H9 (cell line): ENCODE data around the gene KDM2B. TPM values are rescaled to one million over a fixed set of nuclear protein-coding genes. Genes with fewer than 3 reads are reported as not detected.
A peak's percentile ranks its signal among the peaks of the same experiment; 100 is the strongest.

Experiments used
- DNase-seq: peaks from one replicate; pipeline ENCODE4 v3.0.0-alpha.2; 2017
- H2AFZ ChIP-seq: one replicate; pipeline ENCODE4 v1.6.1; 2013; ENCODE audit warnings: mild to moderate bottlenecking, low read length, control low read depth, moderate library complexity
- H2AK5ac ChIP-seq: 2 replicates; pipeline ENCODE4 v1.6.1; 2013; ENCODE audit warnings: low read length, control low read depth, mixed read lengths; ENCODE audit not compliant: insufficient read length
- H2BK120ac ChIP-seq: one replicate; pipeline ENCODE4 v1.6.1; 2013; ENCODE audit warnings: low read depth, mild to moderate bottlenecking, low read length, control low read depth, inconsistent platforms; ENCODE audit not compliant: poor library complexity, severe bottlenecking
- H2BK12ac ChIP-seq: 2 replicates; pipeline ENCODE4 v1.6.1; 2013; ENCODE audit warnings: low read length, control low read depth, mixed read lengths, low read depth; ENCODE audit not compliant: insufficient read length
- H2BK15ac ChIP-seq: 2 replicates; pipeline ENCODE4 v1.6.1; 2013; ENCODE audit warnings: low read depth, low read length, control low read depth
- H2BK20ac ChIP-seq: one replicate; pipeline ENCODE4 v1.6.1; 2013; ENCODE audit warnings: low read depth, mild to moderate bottlenecking, low read length, control low read depth, inconsistent platforms; ENCODE audit not compliant: poor library complexity, severe bottlenecking
- H2BK5ac ChIP-seq: 2 replicates; pipeline ENCODE4 v1.6.1; 2013; ENCODE audit warnings: low read length, control low read depth, mixed read lengths; ENCODE audit not compliant: insufficient read length
- H3K14ac ChIP-seq: 2 replicates; pipeline ENCODE4 v1.6.1; 2013; ENCODE audit warnings: low read length, control low read depth; ENCODE audit not compliant: insufficient read depth
- H3K18ac ChIP-seq: 2 replicates; pipeline ENCODE4 v1.6.1; 2013; ENCODE audit warnings: low read depth, mild to moderate bottlenecking, mixed read lengths, low read length, control low read depth; ENCODE audit not compliant: insufficient read length
- H3K23ac ChIP-seq: 2 replicates; pipeline ENCODE4 v1.6.1; 2013; ENCODE audit warnings: low read length, control low read depth, mixed read lengths, low read depth; ENCODE audit not compliant: insufficient read length
- H3K23me2 ChIP-seq: 2 replicates; pipeline ENCODE4 v1.6.1; 2013; ENCODE audit warnings: low read depth, mild to moderate bottlenecking, mixed read lengths, low read length, control low read depth; ENCODE audit not compliant: insufficient read length, poor library complexity, severe bottlenecking
- H3K27ac ChIP-seq: 2 replicates; pipeline ENCODE4 v1.5.1; 2013; ENCODE audit warnings: low read length, control low read depth, mixed read lengths, low read depth; ENCODE audit not compliant: insufficient read length
- H3K27me3 ChIP-seq: 2 replicates; pipeline ENCODE4 v1.6.1; 2013; ENCODE audit warnings: low read length, control low read depth, inconsistent platforms; ENCODE audit not compliant: insufficient read depth
- H3K4ac ChIP-seq: 2 replicates; pipeline ENCODE4 v1.6.1; 2013; ENCODE audit warnings: low read depth, mild to moderate bottlenecking, control low read depth, inconsistent platforms, low read length, moderate library complexity
- H3K4me1 ChIP-seq: 2 replicates; pipeline ENCODE4 v1.6.1; 2013; ENCODE audit warnings: low read length, control low read depth, inconsistent platforms; ENCODE audit not compliant: insufficient read depth
- H3K4me2 ChIP-seq: 2 replicates; pipeline ENCODE4 v1.6.1; 2013; ENCODE audit warnings: low read length, control low read depth, mixed read lengths; ENCODE audit not compliant: insufficient read length, insufficient read depth
- H3K56ac ChIP-seq: 2 replicates; pipeline ENCODE4 v1.6.1; 2013; ENCODE audit warnings: low read depth, mild to moderate bottlenecking, mixed read lengths, low read length, control low read depth; ENCODE audit not compliant: insufficient read length
- H3K79me1 ChIP-seq: 2 replicates; pipeline ENCODE4 v1.6.1; 2013; ENCODE audit warnings: low read depth, mild to moderate bottlenecking, moderate library complexity, low read length, control low read depth, inconsistent platforms; ENCODE audit not compliant: insufficient read depth, poor library complexity, severe bottlenecking
- H3K79me2 ChIP-seq: 2 replicates; pipeline ENCODE4 v1.6.1; 2013; ENCODE audit warnings: low read length, control low read depth, inconsistent platforms; ENCODE audit not compliant: insufficient read depth
- H3K9ac ChIP-seq: 2 replicates; pipeline ENCODE4 v1.6.1; 2013; ENCODE audit warnings: low read length, control low read depth, mixed read lengths; ENCODE audit not compliant: insufficient read length; ENCODE audit errors: extremely low read depth
- H3K9me3 ChIP-seq: one replicate; pipeline ENCODE4 v1.6.1; 2013; ENCODE audit warnings: low read depth, low read length, inconsistent platforms; ENCODE audit not compliant: control insufficient read depth
- H3T11ph ChIP-seq: one replicate; pipeline ENCODE4 v1.6.1; 2013; ENCODE audit warnings: mild to moderate bottlenecking, low read length, control low read depth, inconsistent platforms
- H4K20me1 ChIP-seq: one replicate; pipeline ENCODE4 v1.6.1; 2013; ENCODE audit not compliant: control insufficient read depth, insufficient read length, insufficient read depth
- H4K5ac ChIP-seq: 2 replicates; pipeline ENCODE4 v1.6.1; 2013; ENCODE audit warnings: low read depth, mild to moderate bottlenecking, mixed read lengths, low read length, control low read depth; ENCODE audit not compliant: insufficient read length
- H4K8ac ChIP-seq: replicated peaks from 2 replicates; pipeline ENCODE4 v1.6.1; 2013; ENCODE audit warnings: low read length, control low read depth, mixed read lengths, low read depth; ENCODE audit not compliant: insufficient read length
- H4K91ac ChIP-seq: 2 replicates; pipeline ENCODE4 v1.6.1; 2013; ENCODE audit warnings: low read depth, mild to moderate bottlenecking, moderate library complexity, mixed read lengths, low read length, control low read depth; ENCODE audit not compliant: insufficient read length
- H3K27ac Mint-ChIP-seq, 3 experiments: 2 replicates in 2 of 3; 3 replicates in 1 of 3; pipeline ENCODE4 v1.8.0; 2020 to 2021; ENCODE audit warnings: mixed read lengths in 3 of 3, mild to moderate bottlenecking in 1 of 3, moderate library complexity in 1 of 3
- H3K27me3 Mint-ChIP-seq: 2 replicates; pipeline ENCODE4 v1.8.0; 2021; ENCODE audit warnings: low read depth, mild to moderate bottlenecking, moderate library complexity, mixed read lengths
- H3K36me3 Mint-ChIP-seq, 3 experiments: 2 replicates in 2 of 3; 3 replicates in 1 of 3; pipeline ENCODE4 v1.8.0; 2020 to 2021; ENCODE audit warnings: low read depth in 3 of 3, mixed read lengths in 3 of 3; ENCODE audit not compliant: insufficient read depth in 1 of 3
- H3K4me1 Mint-ChIP-seq, 2 experiments: 2 replicates each; pipeline ENCODE4 v1.8.0; 2020; ENCODE audit warnings: mixed read lengths in 2 of 2
- H3K4me3 Mint-ChIP-seq, 2 experiments: 2 replicates in 1 of 2; 3 replicates in 1 of 2; pipeline ENCODE4 v1.8.0; 2020 to 2021; ENCODE audit warnings: mild to moderate bottlenecking in 2 of 2, mixed read lengths in 2 of 2, moderate library complexity in 1 of 2
- H3K9me3 Mint-ChIP-seq, 2 experiments: 2 replicates in 1 of 2; 3 replicates in 1 of 2; pipeline ENCODE4 v1.8.0; 2020; ENCODE audit warnings: mild to moderate bottlenecking in 2 of 2, mixed read lengths in 2 of 2, moderate library complexity in 1 of 2
- CTCF ChIP-seq: fragments of 200-600 bp; sonication (generic); conservative IDR thresholded peaks from 3 replicates; pipeline ENCODE4 v1.8.0; 2021; ENCODE audit warnings: antibody characterized with exemption, mild to moderate bottlenecking
- WGBS: extraction: QIAGEN DNeasy Blood & Tissue Kit; methylation state at CpG from one replicate; pipeline ENCODE4 v1.1.7; 2013; ENCODE audit warnings: missing lambda C conversion rate, low lambda C conversion rate, mixed read lengths; ENCODE audit not compliant: insufficient read length; ENCODE audit errors: extremely low coverage; 5-methylcytosine and 5-hydroxymethylcytosine counted together
- total RNA-seq: library from RNA; stranded (reverse); gene quantifications from 2 replicates; pipeline ENCODE4 v1.2.1, GENCODE V29; 2021

KDM2B gene
- total RNA-seq, 1 experiment from 2014 or later = 143 TPM

DNA sequence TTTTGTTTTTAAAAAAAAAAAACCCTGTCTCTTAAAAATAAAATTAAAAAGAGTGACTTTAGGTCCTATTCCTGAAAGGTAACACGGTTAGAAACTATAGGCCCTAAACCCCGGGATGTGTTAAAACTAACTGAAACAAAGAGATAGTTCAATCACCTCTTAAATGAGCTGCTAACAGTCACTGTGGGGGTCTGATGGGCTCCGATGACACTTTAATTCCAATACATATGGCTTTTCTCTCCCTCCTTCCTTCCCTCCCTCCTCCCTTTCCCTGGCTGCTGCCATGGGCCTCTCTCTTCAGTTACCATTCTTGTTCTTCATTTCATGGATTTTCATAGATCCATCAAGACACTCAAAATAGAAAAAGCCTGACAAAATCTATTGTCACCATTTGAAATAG, 104.3 kb downstream of the KDM2B start:
- Histone ChIP-seq H2BK20ac (no peak overlapping the region), H3K27me3 (no peaks in the 10 kb centered on the region), H2AK5ac (no peak overlapping the region), H3K4me2 (no peak overlapping the region), H4K8ac (no peak overlapping the region), H2BK15ac (no peak overlapping the region), H3K79me2 (no peaks in the 10 kb centered on the region), H3K14ac (no peak overlapping the region), H3K4ac (no peak overlapping the region), H3K4me1 (no peaks in the 10 kb centered on the region), H3K23ac (no peak overlapping the region), H4K91ac (no peak overlapping the region), H3K9ac (no peak overlapping the region), H3K23me2 (no peaks in the 10 kb centered on the region), H3K18ac (no peak overlapping the region), H2BK12ac (no peak overlapping the region), H4K20me1 (no peaks in the 10 kb centered on the region), H3K56ac (no peak overlapping the region), H4K5ac (no peak overlapping the region), H3K27ac (no peak overlapping the region), H2BK5ac (no peak overlapping the region), H3T11ph (no peak overlapping the region), H3K9me3 (no peaks in the 10 kb centered on the region), H3K79me1 (no peaks in the 10 kb centered on the region), H2AFZ (no peak overlapping the region), H2BK120ac (no peak overlapping the region)
- Mint-ChIP-seq H3K27me3 (no peaks in the 10 kb centered on the region), H3K9me3 (no peaks in the 10 kb centered on the region), H3K4me1 (peaks cover 6 to 11% of the 10 kb centered on the region in 2 experiments), H3K4me3 (no peak overlapping the region), H3K27ac (no peak overlapping the region; a peak in 1 of 7 replicates), H3K36me3 (peaks cover 6 to 20% (median 18%) of the 10 kb centered on the region in 3 experiments; a peak in 5 of 7 replicates)
- no peak for TF ChIP-seq CTCF
- DNase-seq = peak; percentile 55
- WGBS = no CpG with 5 or more reads among the region's 3 CpGs
